Measurements from ENCODE around the gene CEP295NL. TPM values are rescaled to one million over a fixed set of nuclear protein-coding genes. Genes with fewer than 3 reads are reported as not detected.

Gene CEP295NL
- total RNA-seq, 4 donors from 2014 or later: 1.1 to 45.4 (median 9.1) TPM

GRCh38 chr17:78919861-78920450, 17.0 kb upstream of the CEP295NL start:
- H3K27me3 ChIP-seq: no peaks in the 10 kb centered on the region
- peaks cover 0 to 67% (median 12%) of the 10 kb centered on the region in 4 donors for H3K4me1 ChIP-seq
- DNase-seq: no peak
- TF ChIP-seq POLR2A (IDR thresholded peaks at IDR 0.05): no peak
- no peak for TF ChIP-seq CTCF (IDR thresholded peaks at IDR 0.05)
- H3K4me3 ChIP-seq: no peak overlapping the region
- no peak overlapping the region for H3K27ac ChIP-seq
- H3K9me3 ChIP-seq: no peaks in the 10 kb centered on the region
- no peaks in the 10 kb centered on the region for H3K36me3 ChIP-seq

GRCh38 chr17:78918979-78919378, 16.0 kb upstream of the CEP295NL start:
- peak overlapping the region in 2 of 4 donors; percentile 5 to 20 for H3K27ac ChIP-seq
- no peak for TF ChIP-seq CTCF (IDR thresholded peaks at IDR 0.05)
- H3K4me1 ChIP-seq: peaks cover 0 to 61% (median 8%) of the 10 kb centered on the region in 4 donors
- DNase-seq: no peak
- H3K27me3 ChIP-seq: no peaks in the 10 kb centered on the region
- H3K9me3 ChIP-seq: no peaks in the 10 kb centered on the region
- H3K4me3 ChIP-seq: no peak overlapping the region
- no peaks in the 10 kb centered on the region for H3K36me3 ChIP-seq

- TF ChIP-seq CTCF (IDR thresholded peaks at IDR 0.05) (no peak), POLR2A (IDR thresholded peaks at IDR 0.05) (no peak)
- peaks cover 0 to 48% (median under 1%) of the 10 kb centered on the region in 4 donors for H3K4me1 ChIP-seq
- no peak overlapping the region for H3K4me3 ChIP-seq
- DNase-seq: no peak
- no peaks in the 10 kb centered on the region for H3K36me3 ChIP-seq
- H3K9me3 ChIP-seq: no peaks in the 10 kb centered on the region
- H3K27me3 ChIP-seq: no peaks in the 10 kb centered on the region
- peak overlapping the region in 2 of 4 donors; percentile 30 to 42 for H3K27ac ChIP-seq
Observed at GRCh38 chr17:78917451-78918275, 14.7 kb upstream of the CEP295NL start.

GRCh38 chr17:78915872-78916632, 13.1 kb upstream of the CEP295NL start:
- Histone ChIP-seq H3K4me3 (peak overlapping the region in 1 of 4 donors; percentile 6), H3K27ac (peak overlapping the region; percentile 40 to 77 (median 57)), H3K27me3 (no peaks in the 10 kb centered on the region), H3K36me3 (no peaks in the 10 kb centered on the region), H3K4me1 (peaks cover 0 to 42% (median 0%) of the 10 kb centered on the region in 4 donors), H3K9me3 (no peaks in the 10 kb centered on the region)
- TF ChIP-seq CTCF (IDR thresholded peaks at IDR 0.05): no peak
- no peak for TF ChIP-seq POLR2A (IDR thresholded peaks at IDR 0.05)
- peak in 2 of 3 donors; percentile 62 to 74 for DNase-seq

GRCh38 chr17:78913115-78913514, 10.1 kb upstream of the CEP295NL start:
- Histone ChIP-seq H3K9me3 (no peaks in the 10 kb centered on the region), H3K4me1 (peaks cover 0 to 23% (median 0%) of the 10 kb centered on the region in 4 donors), H3K27ac (no peak overlapping the region), H3K36me3 (no peaks in the 10 kb centered on the region), H3K4me3 (no peak overlapping the region), H3K27me3 (no peaks in the 10 kb centered on the region)
- no peak for DNase-seq
- TF ChIP-seq CTCF (IDR thresholded peaks at IDR 0.05) (no peak), POLR2A (IDR thresholded peaks at IDR 0.05) (no peak)

Data from Peyer's patch (tissue), 4 donors.